HEK293 (cell line): ENCODE results near the gene UMOD.

Experiments
- CTCF ChIA-PET: fragments of 350-600 bp; formaldehyde crosslinking; extraction: SDS; loops from one replicate; lab custom pipeline; 2021; ENCODE audit warnings: antibody characterized with exemption; lab: Yijun Ruan, JAX
- POLR2A ChIA-PET: fragments of 300-600 bp; formaldehyde crosslinking; extraction: SDS; loops from one replicate; lab custom pipeline; 2020; ENCODE audit warnings: antibody characterized with exemption, inconsistent platforms; lab: Yijun Ruan, JAX
- H3K27ac ChIP-seq: fragments of 200-500 bp; sonication (Bioruptor generic); 2 replicates; pipeline ENCODE4 v1.5.1; 2014; ENCODE audit warnings: low read depth, low read length, control low read depth, inconsistent platforms; ENCODE audit errors: extremely low read depth
- H3K36me3 ChIP-seq, 2 experiments: fragments of 200-500 bp in 1 of 2; sonication (Bioruptor generic) in 1 of 2; 1 replicate in 1 of 2; 2 replicates in 1 of 2; pipeline ENCODE4 v1.5.1; 2014 to 2017; ENCODE audit warnings: inconsistent platforms in 2 of 2, low read length in 2 of 2; ENCODE audit not compliant: control insufficient read depth in 2 of 2, insufficient read depth in 1 of 2
- H3K4me1 ChIP-seq: fragments of 200-500 bp; sonication (Bioruptor generic); 2 replicates; pipeline ENCODE4 v1.5.1; 2014; ENCODE audit warnings: mild to moderate bottlenecking, low read length, inconsistent platforms; ENCODE audit not compliant: control insufficient read depth, insufficient read depth
- H3K4me3 ChIP-seq: 2 replicates; pipeline ENCODE4 v1.5.1; 2011; ENCODE audit warnings: low read depth, mild to moderate bottlenecking, control low read depth, low read length, moderate library complexity
- H3K9me3 ChIP-seq: fragments of 200-500 bp; sonication (Bioruptor generic); 2 replicates; pipeline ENCODE4 v1.5.1; 2014; ENCODE audit warnings: low read depth, low read length, inconsistent platforms; ENCODE audit not compliant: control insufficient read depth, insufficient read depth
- EGR2 ChIP-seq: fragments of 450-650 bp; formaldehyde crosslinking; IDR thresholded peaks from 2 replicates; pipeline ENCODE4 v1.5.1; 2016; ENCODE audit warnings: low read depth, missing biosample characterization, missing genetic modification characterization
- HOXC10 ChIP-seq: sonication (generic); formaldehyde crosslinking; IDR thresholded peaks from 2 replicates; pipeline ENCODE4 v1.8.1; 2023; ENCODE audit warnings: mild to moderate bottlenecking, missing genetic modification reagents
- KLF1 ChIP-seq: fragments of 450-650 bp; formaldehyde crosslinking; IDR thresholded peaks from 2 replicates; pipeline ENCODE4 v1.5.1; 2016; ENCODE audit warnings: missing biosample characterization, missing genetic modification characterization
- OSR2 ChIP-seq: fragments of 450-650 bp; formaldehyde crosslinking; IDR thresholded peaks from 2 replicates; pipeline ENCODE4 v1.5.1; 2016; ENCODE audit warnings: missing biosample characterization, missing genetic modification characterization
- SP3 ChIP-seq: fragments of 450-650 bp; formaldehyde crosslinking; IDR thresholded peaks from 2 replicates; pipeline ENCODE4 v1.5.1; 2016; ENCODE audit warnings: missing biosample characterization, missing genetic modification characterization
- TRIM28 ChIP-seq: IDR thresholded peaks from 2 replicates; pipeline ENCODE4 v1.6.1; 2011; ENCODE audit warnings: low read length, control low read depth, borderline replicate concordance
- YY2 ChIP-seq: fragments of 450-650 bp; formaldehyde crosslinking; IDR thresholded peaks from 2 replicates; pipeline ENCODE4 v1.5.1; 2016; ENCODE audit warnings: missing biosample characterization, missing genetic modification characterization
- ZBTB11 ChIP-seq: fragments of 450-650 bp; formaldehyde crosslinking; conservative IDR thresholded peaks from 2 replicates; pipeline ENCODE4 v1.5.1; 2016; ENCODE audit warnings: low read depth, missing biosample characterization, missing genetic modification characterization
- ZBTB26 ChIP-seq: fragments of 450-650 bp; formaldehyde crosslinking; optimal IDR thresholded peaks from 2 replicates; pipeline ENCODE3; 2016; ENCODE audit warnings: missing biosample characterization, mild to moderate bottlenecking, missing genetic modification characterization
- ZFHX2 ChIP-seq: fragments of 450-650 bp; formaldehyde crosslinking; conservative IDR thresholded peaks from 2 replicates; pipeline ENCODE4 v1.5.1; 2016; ENCODE audit warnings: missing biosample characterization, missing genetic modification characterization
- ZNF121 ChIP-seq: fragments of 450-650 bp; formaldehyde crosslinking; IDR thresholded peaks from 2 replicates; pipeline ENCODE4 v1.5.1; 2016; ENCODE audit warnings: missing biosample characterization, missing genetic modification characterization
- ZNF133 ChIP-seq: fragments of 450-650 bp; formaldehyde crosslinking; IDR thresholded peaks from 2 replicates; pipeline ENCODE4 v1.5.1; 2016; ENCODE audit warnings: missing biosample characterization, missing genetic modification characterization
- ZNF16 ChIP-seq: fragments of 450-650 bp; formaldehyde crosslinking; IDR thresholded peaks from 2 replicates; pipeline ENCODE4 v1.5.1; 2016; ENCODE audit warnings: low read depth, missing biosample characterization, missing genetic modification characterization
- ZNF23 ChIP-seq: fragments of 450-650 bp; formaldehyde crosslinking; IDR thresholded peaks from 2 replicates; pipeline ENCODE4 v1.5.1; 2016; ENCODE audit warnings: missing biosample characterization, missing genetic modification characterization, borderline replicate concordance
- ZNF239 ChIP-seq: fragments of 450-650 bp; formaldehyde crosslinking; IDR thresholded peaks from 2 replicates; pipeline ENCODE4 v1.5.1; 2016; ENCODE audit warnings: missing biosample characterization, missing genetic modification characterization
- ZNF266 ChIP-seq: fragments of 450-650 bp; formaldehyde crosslinking; IDR thresholded peaks from 2 replicates; pipeline ENCODE4 v1.5.1; 2016; ENCODE audit warnings: missing biosample characterization, missing genetic modification characterization, low read depth
- ZNF274 ChIP-seq, 2 experiments: fragments of 200-500 bp in 1 of 2; fragments of 450-650 bp in 1 of 2; sonication (Bioruptor generic) in 1 of 2; formaldehyde crosslinking in 1 of 2; IDR thresholded peaks; 2 replicates each; pipeline versions ENCODE4 v1.5.1 to v1.6.1; 2014 to 2016; ENCODE audit warnings: borderline replicate concordance in 1 of 2, inconsistent platforms in 1 of 2, low read length in 1 of 2, missing biosample characterization in 1 of 2, missing genetic modification characterization in 1 of 2
- ZNF394 ChIP-seq: fragments of 450-650 bp; formaldehyde crosslinking; IDR thresholded peaks from 2 replicates; pipeline ENCODE4 v1.5.1; 2016; ENCODE audit warnings: missing biosample characterization, missing genetic modification characterization, mild to moderate bottlenecking, moderate library complexity, borderline replicate concordance
- ZNF549 ChIP-seq: fragments of 450-650 bp; IDR thresholded peaks from 2 replicates; pipeline ENCODE4 v1.5.1; 2018; ENCODE audit warnings: missing biosample characterization, missing genetic modification characterization, mild to moderate bottlenecking, inconsistent platforms, moderate library complexity
- ZNF561 ChIP-seq: fragments of 450-650 bp; IDR thresholded peaks from 2 replicates; pipeline ENCODE4 v1.5.1; 2018; ENCODE audit warnings: missing biosample characterization, missing genetic modification characterization, borderline replicate concordance
- ZNF621 ChIP-seq: fragments of 450-650 bp; formaldehyde crosslinking; IDR thresholded peaks from 2 replicates; pipeline ENCODE4 v1.5.1; 2017; ENCODE audit warnings: missing biosample characterization, missing genetic modification characterization
- ZNF629 ChIP-seq: fragments of 450-650 bp; formaldehyde crosslinking; IDR thresholded peaks from 2 replicates; pipeline ENCODE4 v1.5.1; 2017; ENCODE audit warnings: missing biosample characterization, missing genetic modification characterization
- ZNF677 ChIP-seq: fragments of 450-650 bp; IDR thresholded peaks from 2 replicates; pipeline ENCODE4 v1.5.0; 2018; ENCODE audit warnings: missing biosample characterization, mild to moderate bottlenecking, missing genetic modification characterization, moderate library complexity
- ZNF692 ChIP-seq: fragments of 450-650 bp; formaldehyde crosslinking; IDR thresholded peaks from 2 replicates; pipeline ENCODE4 v1.5.1; 2016; ENCODE audit warnings: missing biosample characterization, missing genetic modification characterization
- ZNF747 ChIP-seq: fragments of 450-650 bp; formaldehyde crosslinking; IDR thresholded peaks from 2 replicates; pipeline ENCODE4 v1.5.1; 2016; ENCODE audit warnings: missing biosample characterization, missing genetic modification characterization
- ZNF776 ChIP-seq: fragments of 450-650 bp; formaldehyde crosslinking; IDR thresholded peaks from 2 replicates; pipeline ENCODE4 v1.5.0; 2017; ENCODE audit warnings: missing biosample characterization, missing genetic modification characterization, borderline replicate concordance
- ZSCAN5A ChIP-seq: fragments of 450-650 bp; formaldehyde crosslinking; IDR thresholded peaks from 2 replicates; pipeline ENCODE4 v1.5.1; 2016; ENCODE audit warnings: missing biosample characterization, missing genetic modification characterization

Gene UMOD

GRCh38 chr16:20401066-20401465 is 48.6 kb upstream of the UMOD start:
- Histone ChIP-seq H3K9me3 (no peaks in the 10 kb centered on the region), H3K36me3 (no peaks in the 10 kb centered on the region), H3K4me3 (no peak overlapping the region), H3K27ac (no peak overlapping the region), H3K4me1 (no peaks in the 10 kb centered on the region)
- ChIA-PET POLR2A (no interaction called here), CTCF (interaction anchor here (1.1 kb wide), 1 partner anchor 16 kb away, joined by 4 read pairs; no protein-coding TSS in a partner anchor)
- no peak for TF ChIP-seq TRIM28
- TF ChIP-seq SP3 (tag by site-specific recombination) = no peak
- TF ChIP-seq ZBTB26 (tag by site-specific recombination) = no peak
- no peak for TF ChIP-seq ZNF274 (IDR thresholded peaks at IDR 0.05; ENCODE audit: low read length)
- TF ChIP-seq ZNF274 (tag by site-specific recombination; IDR thresholded peaks at IDR 0.05; ENCODE audit: borderline replicate concordance) = no peak
- no peak for TF ChIP-seq ZBTB11
- no peak for TF ChIP-seq ZNF16 (tag by site-specific recombination)
- no peak for TF ChIP-seq ZNF561 (tag by site-specific recombination)
- TF ChIP-seq ZFHX2 = no peak
- no peak for TF ChIP-seq ZNF266
- TF ChIP-seq ZNF692 (tag by site-specific recombination) = no peak
- TF ChIP-seq ZNF677 (tag by site-specific recombination) = no peak

GRCh38 chr16:20399185-20399584 is 46.7 kb upstream of the UMOD start:
- ChIA-PET CTCF (interaction anchor here (0.6 to 0.9 kb wide), 2 partner anchors 12 to 418 kb away, joined by 3 read pairs; no protein-coding TSS in a partner anchor), POLR2A (no interaction called here)
- no peaks in the 10 kb centered on the region for H3K4me1 ChIP-seq
- TF ChIP-seq ZNF621 (tag by site-specific recombination) (no peak), KLF1 (tag by site-specific recombination) (no peak), YY2 (tag by site-specific recombination) (no peak), HOXC10 (CRISPR knock-in tag) (no peak), ZNF629 (tag by site-specific recombination) (no peak), OSR2 (tag by site-specific recombination) (no peak), ZNF394 (tag by site-specific recombination) (no peak), ZNF121 (no peak), ZNF239 (no peak), EGR2 (tag by site-specific recombination) (no peak), ZNF692 (tag by site-specific recombination) (no peak), ZNF23 (tag by site-specific recombination) (no peak), ZNF776 (no peak), ZNF549 (tag by site-specific recombination) (no peak), ZSCAN5A (no peak), ZNF133 (tag by site-specific recombination) (no peak), ZNF747 (tag by site-specific recombination) (no peak)

More at GRCh38 chr16:20399185-20399584, 46.7 kb upstream of the UMOD start:
- H3K36me3 ChIP-seq = no peaks in the 10 kb centered on the region
- H3K27ac ChIP-seq = no peak overlapping the region
- no peaks in the 10 kb centered on the region for H3K9me3 ChIP-seq
- no peak overlapping the region for H3K4me3 ChIP-seq
